ACHN (cell line): ENCODE measurements around the gene SCIN.
"Not testable (repeated sequence)": the region's sequence is repeated elsewhere in the genome, so short reads cannot be mapped to it uniquely, and the experiment has no call there.

Experiments
- DNase-seq: peaks from one replicate; pipeline ENCODE4 v3.0.0-alpha.2; 2015
- in situ Hi-C: cut with HindIII; loops from 2 replicates; pipeline ENCODE4 v1.10.0; 2017; ENCODE audit warnings: low sequenced_read_pairs, low pct_ligation_motif_present, low pct_unique_long_range_greater_than_20kb

SCIN gene

DNA sequence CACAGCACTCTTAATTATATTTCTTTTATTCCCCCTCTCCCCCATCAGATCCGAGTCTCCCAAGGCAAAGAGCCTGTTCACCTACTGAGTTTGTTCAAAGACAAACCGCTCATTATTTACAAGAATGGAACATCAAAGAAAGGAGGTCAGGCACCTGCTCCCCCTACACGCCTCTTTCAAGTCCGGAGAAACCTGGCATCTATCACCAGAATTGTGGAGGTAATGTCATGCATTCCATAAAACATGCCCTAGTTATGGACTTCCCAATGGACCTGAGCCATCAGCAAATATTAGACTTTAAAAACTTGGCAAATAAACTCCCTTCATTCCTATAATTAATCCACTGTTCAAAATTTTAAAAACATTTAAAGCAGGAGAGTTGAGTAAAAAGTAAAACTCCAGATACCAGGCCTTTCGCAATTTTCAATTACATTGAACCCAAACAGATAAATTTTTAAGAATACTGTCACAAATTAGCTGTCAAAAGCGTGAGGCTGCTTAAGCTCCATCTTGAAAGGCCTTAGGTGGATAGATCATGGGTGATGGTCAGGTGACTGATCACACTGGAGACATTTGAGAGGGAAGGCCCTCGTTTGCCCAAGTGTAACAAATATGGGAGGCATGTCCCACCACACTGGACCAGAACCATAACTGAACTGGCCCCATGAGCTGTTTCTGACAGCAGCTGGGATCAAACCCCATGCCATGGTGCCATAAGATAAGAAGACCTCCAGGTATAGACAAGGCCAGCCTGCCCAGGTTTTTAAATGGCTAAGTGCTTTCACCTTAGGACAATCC lies 70.0 kb downstream of the SCIN start:
- DNase-seq: no peak
- in situ Hi-C loops: no loop called here

DNA sequence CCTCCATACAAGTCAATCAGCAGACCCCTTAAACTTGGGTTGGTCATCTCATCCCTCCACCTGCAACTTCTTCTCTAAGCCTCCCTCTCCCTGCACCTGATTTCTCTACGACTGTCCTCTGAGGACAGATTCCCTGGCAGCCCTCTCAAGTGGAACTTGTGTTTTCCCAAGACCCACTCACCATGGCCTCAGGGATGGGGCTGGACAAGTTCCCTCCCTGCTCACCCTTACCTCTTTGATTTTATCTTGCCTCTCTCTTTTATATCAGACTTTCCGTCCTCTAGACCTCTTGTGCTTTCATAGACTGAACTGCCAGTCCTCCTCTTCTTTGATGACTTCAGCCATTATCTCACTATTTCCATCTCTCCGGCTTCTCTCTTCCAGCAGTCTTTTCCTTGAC lies 70.7 kb downstream of the SCIN start:
- DNase-seq: no peak
- in situ Hi-C loops: no loop called here

GRCh38 chr7:12642508-12642907 lies 72.0 kb downstream of the SCIN start:
- no peak for DNase-seq
- in situ Hi-C loops: no loop called here

- in situ Hi-C loops: no loop called here
Measured at GRCh38 chr7:12643001-12643643, 72.6 kb downstream of the SCIN start.

DNA sequence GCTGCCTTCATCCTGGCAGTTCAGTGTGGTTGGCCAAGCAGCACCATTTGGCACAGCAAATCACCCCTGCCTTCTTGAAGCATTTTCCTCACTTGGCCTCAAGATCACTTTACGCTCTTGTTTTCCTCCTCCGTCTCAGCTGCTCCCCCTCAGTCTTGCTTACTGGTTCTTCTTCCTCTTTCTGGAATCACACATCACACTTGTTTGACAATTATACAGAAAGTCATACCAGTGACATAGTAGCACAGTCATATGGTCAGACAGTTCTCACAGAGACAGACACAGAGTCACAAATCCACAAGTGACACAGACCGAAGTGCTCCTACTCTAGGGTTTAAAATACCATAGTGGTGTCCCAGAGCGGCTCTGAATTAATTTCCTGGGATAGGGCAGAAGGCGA lies 73.1 kb downstream of the SCIN start:
- DNase-seq: no peak
- in situ Hi-C loops: no loop called here

More at GRCh38 chr7:12643001-12643643, 72.6 kb downstream of the SCIN start:
- no peak for DNase-seq

DNA sequence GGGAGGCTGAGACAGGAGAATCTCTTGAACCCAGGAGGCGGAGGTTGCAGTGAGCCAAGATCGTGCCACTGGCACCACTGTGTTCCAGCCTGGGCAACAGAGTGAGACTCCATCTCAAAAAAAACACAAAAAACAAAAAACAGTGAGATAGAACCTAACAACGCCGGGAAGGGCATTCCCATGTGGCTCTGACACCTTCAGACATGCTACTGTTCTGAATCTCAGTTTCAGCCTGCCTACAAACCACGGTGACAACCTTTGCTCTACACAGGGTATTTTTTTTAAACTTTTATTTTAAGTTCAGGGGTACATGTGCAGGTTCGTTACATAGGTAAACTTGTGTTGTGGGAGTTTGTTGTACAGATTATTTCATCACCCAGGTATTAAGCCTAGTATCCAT lies 74.7 kb downstream of the SCIN start:
- DNase-seq, in situ Hi-C loops: not testable (repeated sequence)

GRCh38 chr7:12646139-12646538 lies 75.6 kb downstream of the SCIN start:
- DNase-seq: no peak
- in situ Hi-C loops: no loop called here

DNA sequence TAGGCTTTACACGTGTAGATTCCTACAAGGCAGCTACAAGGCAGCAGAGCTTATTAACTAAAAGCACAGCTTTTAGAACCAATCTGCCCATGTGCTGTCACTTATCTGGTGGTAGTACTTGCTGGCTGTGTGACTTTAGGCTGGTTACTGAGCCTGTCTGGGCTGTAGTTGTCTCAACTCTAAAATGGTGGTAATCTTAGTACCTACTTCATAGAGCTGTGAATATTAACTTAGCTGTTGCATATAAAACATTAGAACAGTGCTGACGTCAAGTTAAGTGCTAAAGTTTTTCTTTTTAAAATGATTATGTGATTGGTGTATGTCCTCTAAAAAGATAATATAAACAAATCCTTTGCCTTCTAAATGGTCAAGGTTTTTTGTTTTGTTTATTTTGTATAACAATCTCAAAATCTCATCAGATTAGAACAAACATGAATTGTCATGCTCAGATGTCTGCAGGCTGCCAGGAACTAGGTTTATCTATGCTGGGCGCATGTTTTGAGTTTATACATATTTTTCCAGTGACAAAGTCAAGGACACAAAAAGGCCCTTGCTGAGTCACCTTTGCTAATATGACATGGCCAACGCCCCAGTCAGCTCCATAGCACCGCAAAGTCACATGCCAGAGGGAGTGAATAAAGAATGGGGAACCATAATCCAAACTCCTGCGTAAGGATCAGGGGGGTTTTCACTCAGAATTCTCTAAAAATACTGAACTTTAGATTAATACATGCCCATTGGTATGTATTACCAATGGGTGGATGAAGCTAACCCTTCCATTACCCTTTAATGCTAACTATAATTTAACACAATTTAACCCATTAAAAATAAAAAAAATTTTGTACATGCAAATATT lies 77.1 kb downstream of the SCIN start:
- in situ Hi-C loops: no loop called here
- no peak for DNase-seq

DNA sequence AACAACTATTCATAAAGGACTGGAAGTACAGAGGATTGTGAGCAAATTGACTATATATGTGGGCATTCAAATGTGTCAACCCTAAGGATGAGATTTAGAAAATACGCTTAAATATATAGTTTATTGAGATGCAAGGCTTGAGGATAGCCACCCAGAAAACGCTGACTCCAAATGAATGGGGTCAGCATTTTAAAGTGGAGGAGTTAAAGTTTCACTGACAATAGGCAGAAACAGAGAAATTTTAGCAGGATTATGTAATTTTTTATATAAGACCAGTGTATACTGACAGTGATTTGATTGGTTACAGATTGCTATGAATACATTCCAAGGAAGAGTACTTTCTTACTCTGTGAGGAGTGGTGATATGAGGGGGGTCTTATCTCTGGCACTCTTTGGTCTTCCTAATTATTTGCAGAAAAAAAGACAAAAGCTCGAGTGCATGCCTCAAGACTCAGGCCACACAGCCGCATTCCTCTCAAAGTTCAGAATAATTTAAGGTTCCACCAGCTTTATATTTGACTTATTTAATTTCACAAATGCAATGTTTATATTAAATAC lies 78.3 kb downstream of the SCIN start:
- in situ Hi-C loops: no loop called here
- DNase-seq: no peak

DNA sequence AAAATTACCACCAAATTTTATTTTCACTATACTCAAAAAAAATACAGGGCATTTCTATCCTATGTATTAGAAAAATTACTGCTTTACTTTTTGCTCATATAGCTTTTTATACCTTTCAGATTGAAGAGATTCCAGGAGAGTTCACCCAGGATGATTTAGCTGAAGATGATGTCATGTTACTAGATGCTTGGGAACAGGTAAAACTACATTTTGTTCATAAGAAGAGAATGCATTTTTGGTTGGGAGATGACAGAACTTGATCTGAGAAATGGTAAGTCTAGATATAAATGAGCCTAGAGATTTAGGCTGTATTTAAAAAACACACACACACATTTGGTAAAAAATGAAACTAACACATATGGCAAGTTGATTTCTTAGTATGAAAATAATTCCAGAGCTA lies 78.8 kb downstream of the SCIN start:
- in situ Hi-C loops: no loop called here
- no peak for DNase-seq

DNA sequence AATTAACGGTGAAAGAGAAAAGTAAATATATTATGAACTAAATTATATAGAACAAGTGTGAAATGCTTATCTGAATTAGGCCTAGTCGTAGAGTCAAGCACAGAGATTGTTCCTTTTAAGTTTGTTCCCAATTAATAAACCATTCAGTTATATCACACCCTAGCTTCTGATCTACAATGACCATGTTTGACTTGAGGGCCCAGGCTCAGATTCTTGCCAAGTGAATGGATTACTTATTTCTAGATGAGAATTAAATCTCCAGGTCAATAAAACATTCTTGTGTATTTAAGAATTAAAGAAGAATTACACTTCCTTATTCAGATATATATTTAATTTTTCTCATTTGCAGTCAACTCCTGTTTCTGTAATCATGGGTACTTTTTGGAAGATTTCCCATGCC lies 79.6 kb downstream of the SCIN start:
- no peak for DNase-seq
- in situ Hi-C loops: no loop called here

- DNase-seq: no peak
- in situ Hi-C loops: no loop called here
Measured at GRCh38 chr7:12653110-12653509, 82.6 kb downstream of the SCIN start.

- in situ Hi-C loops: no loop called here
Measured at GRCh38 chr7:12653518-12653917, 83.0 kb downstream of the SCIN start.

DNA sequence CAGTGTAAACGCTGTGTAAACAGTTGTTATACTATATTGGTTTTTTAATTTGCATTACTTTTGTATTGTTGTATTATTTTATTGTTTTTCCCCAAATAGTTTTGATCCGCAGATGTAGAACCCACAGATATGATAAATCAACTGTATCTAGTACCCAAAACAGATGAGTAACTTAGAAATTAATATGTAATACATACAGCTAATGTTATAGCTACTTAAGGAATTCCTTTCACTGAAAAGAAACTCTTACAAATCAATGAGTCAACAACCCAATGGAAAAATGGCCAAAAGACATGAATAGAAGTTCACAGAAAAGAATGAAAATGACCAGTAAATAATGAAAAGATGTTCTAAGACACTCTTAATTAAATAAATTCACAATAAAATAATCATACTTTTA lies 84.6 kb downstream of the SCIN start:
- no peak for DNase-seq
- in situ Hi-C loops: no loop called here

More at GRCh38 chr7:12653518-12653917, 83.0 kb downstream of the SCIN start:
- no peak for DNase-seq

- DNase-seq: peak; percentile 100
- in situ Hi-C loops: not testable (repeated sequence)
Measured at GRCh38 chr7:12660423-12660822, 89.9 kb downstream of the SCIN start.

DNA sequence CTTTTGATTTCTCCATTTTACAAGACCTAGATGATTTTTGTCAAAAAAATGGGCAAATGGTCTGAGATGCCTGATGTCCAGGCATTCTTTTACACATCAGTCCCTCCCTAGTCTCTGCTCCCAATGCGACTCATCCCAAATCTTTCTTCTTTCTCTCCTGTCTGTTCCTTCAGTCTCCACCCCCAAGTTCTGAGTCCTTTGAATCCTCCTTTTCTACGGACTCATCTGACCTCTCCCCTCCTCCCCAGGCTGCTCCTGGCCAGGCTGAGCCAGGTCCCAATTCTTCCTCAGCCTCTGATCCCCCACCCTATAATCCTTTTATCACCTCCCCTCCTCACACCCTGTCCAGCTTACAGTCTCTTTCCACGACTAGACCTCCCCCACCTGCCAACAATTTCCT lies 90.5 kb downstream of the SCIN start:
- in situ Hi-C loops: not testable (repeated sequence)
- peak; percentile 48 for DNase-seq

- in situ Hi-C loops: no loop called here
- no peak for DNase-seq
Measured at GRCh38 chr7:12661581-12661980, 91.1 kb downstream of the SCIN start.

GRCh38 chr7:12670000-12670729 lies 99.6 kb downstream of the SCIN start:
- no peak for DNase-seq
- in situ Hi-C loops: no loop called here
